H1 (cell line): Measurements from ENCODE around the gene GLS. TPM values are rescaled to one million over a fixed set of nuclear protein-coding genes. Genes with fewer than 3 reads are reported as not detected.

Experiments used
- CTCF ChIA-PET: fragments of 300-600 bp; sonication (Branson Sonifier 250); formaldehyde crosslinking; loops from one replicate; lab custom pipeline; 2021; ENCODE audit not compliant: partially characterized antibody; lab: Charles Lee
- POLR2A ChIA-PET: fragments of 300-600 bp; sonication (Branson Sonifier 250); formaldehyde crosslinking; loops from one replicate; lab custom pipeline; 2021; ENCODE audit warnings: inconsistent platforms; ENCODE audit not compliant: partially characterized antibody; lab: Charles Lee
- DNase-seq, 2 experiments: peaks; one replicate each; pipeline versions ENCODE4 v3.0.0 to v3.0.0-alpha.2; 2010 to 2022; ENCODE audit warnings: low spot score in 2 of 2, low read depth in 1 of 2, mixed read lengths in 1 of 2
- FAIRE-seq: peaks from 2 replicates; lab custom pipeline; 2011; peaks lifted over from hg19 to GRCh38; lab: Jason Lieb, UNC
- H2AFZ ChIP-seq: 2 replicates; pipeline ENCODE4 v1.8.1; 2012; ENCODE audit warnings: low read length, inconsistent platforms
- H2AK5ac ChIP-seq: 2 replicates; pipeline ENCODE4 v1.6.1; 2013; ENCODE audit warnings: low read depth, low read length
- H2BK120ac ChIP-seq: replicated peaks from 2 replicates; pipeline ENCODE3; 2013; ENCODE audit warnings: low read depth, low read length, inconsistent platforms
- H2BK12ac ChIP-seq: 2 replicates; pipeline ENCODE4 v1.6.1; 2013; ENCODE audit warnings: low read depth, low read length
- H2BK15ac ChIP-seq: 2 replicates; pipeline ENCODE4 v1.6.1; 2013; ENCODE audit warnings: low read length
- H2BK20ac ChIP-seq: 2 replicates; pipeline ENCODE4 v1.6.1; 2013; ENCODE audit warnings: low read length
- H2BK5ac ChIP-seq: 2 replicates; pipeline ENCODE4 v1.6.1; 2013; ENCODE audit warnings: low read depth, low read length
- H3K14ac ChIP-seq: 2 replicates; pipeline ENCODE4 v1.6.1; 2013; ENCODE audit warnings: inconsistent platforms; ENCODE audit not compliant: insufficient read length
- H3K18ac ChIP-seq: 2 replicates; pipeline ENCODE4 v1.6.1; 2013; ENCODE audit warnings: low read length; ENCODE audit errors: extremely low read depth
- H3K23ac ChIP-seq: 2 replicates; pipeline ENCODE4 v1.6.1; 2013; ENCODE audit warnings: inconsistent platforms; ENCODE audit not compliant: insufficient read length
- H3K23me2 ChIP-seq: 2 replicates; pipeline ENCODE4 v1.6.1; 2013; ENCODE audit warnings: low read depth, low read length
- H3K27ac ChIP-seq: 2 replicates; pipeline ENCODE4 v1.6.1; 2011; ENCODE audit warnings: low read depth, low read length, inconsistent platforms
- H3K27me3 ChIP-seq, 4 experiments: replicated peaks in 1 of 4; 1 replicate in 1 of 4; 2 replicates in 3 of 4; pipeline versions ENCODE4 v1.6.1 to v1.8.1; 2011 to 2013; ENCODE audit warnings: low read length in 3 of 4, mild to moderate bottlenecking in 3 of 4, inconsistent platforms in 2 of 4, mixed read lengths in 2 of 4, moderate library complexity in 1 of 4; ENCODE audit not compliant: control insufficient read depth in 3 of 4, insufficient read depth in 3 of 4; ENCODE audit errors: extremely low read depth in 1 of 4
- H3K36me3 ChIP-seq, 4 experiments: 2 replicates each; pipeline versions ENCODE4 v1.6.1 to v1.8.1; 2011 to 2013; ENCODE audit warnings: mild to moderate bottlenecking in 4 of 4, low read length in 3 of 4, moderate library complexity in 2 of 4, control low read depth in 1 of 4, inconsistent platforms in 1 of 4; ENCODE audit not compliant: insufficient read depth in 4 of 4, control insufficient read depth in 2 of 4
- H3K4ac ChIP-seq: replicated peaks from 2 replicates; pipeline ENCODE3; 2013; ENCODE audit warnings: low read length, low read depth, mixed read lengths, inconsistent platforms; ENCODE audit not compliant: insufficient read length
- H3K4me1 ChIP-seq, 4 experiments: replicated peaks in 1 of 4; 1 replicate in 1 of 4; 2 replicates in 3 of 4; pipeline versions ENCODE4 v1.6.1 to v1.8.1; 2011 to 2013; ENCODE audit warnings: low read length in 3 of 4, inconsistent platforms in 2 of 4, mixed read lengths in 1 of 4; ENCODE audit not compliant: insufficient read depth in 4 of 4, control insufficient read depth in 3 of 4
- H3K4me2 ChIP-seq, 2 experiments: 2 replicates each; pipeline versions ENCODE4 v1.6.1 to v1.8.1; 2011 to 2013; ENCODE audit warnings: low read depth in 2 of 2, low read length in 2 of 2, control low read depth in 1 of 2, inconsistent platforms in 1 of 2, mild to moderate bottlenecking in 1 of 2; ENCODE audit not compliant: insufficient read depth in 1 of 2
- H3K4me3 ChIP-seq, 4 experiments: fragments of 200-600, 300-600 bp in 1 of 4; sonication (generic), shearing (Covaris generic), sonication (Bioruptor Twin) in 1 of 4; 2 replicates each; pipeline versions ENCODE4 v1.5.1 to v1.8.1; 2011 to 2016; ENCODE audit warnings: low read length in 4 of 4, low read depth in 3 of 4, control low read depth in 2 of 4, inconsistent platforms in 2 of 4, mild to moderate bottlenecking in 2 of 4, mixed read lengths in 1 of 4, moderate library complexity in 1 of 4; ENCODE audit not compliant: insufficient read depth in 2 of 4; ENCODE audit errors: extremely low read depth in 1 of 4
- H3K56ac ChIP-seq: replicated peaks from 2 replicates; pipeline ENCODE3; 2013; ENCODE audit warnings: low read depth, mild to moderate bottlenecking, mixed read lengths, low read length, inconsistent platforms; ENCODE audit not compliant: insufficient read length
- H3K79me1 ChIP-seq: 2 replicates; pipeline ENCODE4 v1.6.1; 2013; ENCODE audit warnings: low read depth, low read length, control low read depth
- H3K79me2 ChIP-seq, 2 experiments: 2 replicates each; pipeline versions ENCODE4 v1.6.1 to v1.8.1; 2012 to 2013; ENCODE audit warnings: low read length in 2 of 2, mild to moderate bottlenecking in 2 of 2, inconsistent platforms in 1 of 2; ENCODE audit not compliant: insufficient read depth in 2 of 2, control insufficient read depth in 1 of 2
- H3K9ac ChIP-seq, 4 experiments: replicated peaks in 1 of 4; 1 replicate in 1 of 4; 2 replicates in 3 of 4; pipeline versions ENCODE4 v1.6.1 to v1.8.1; 2011 to 2013; ENCODE audit warnings: low read depth in 3 of 4, low read length in 3 of 4, control low read depth in 2 of 4, mild to moderate bottlenecking in 2 of 4, moderate library complexity in 2 of 4, inconsistent platforms in 1 of 4; ENCODE audit errors: extremely low read depth in 1 of 4
- H3K9me3 ChIP-seq, 2 experiments: 2 replicates each; pipeline versions ENCODE4 v1.6.1 to v1.8.1; 2012 to 2013; ENCODE audit warnings: mild to moderate bottlenecking in 2 of 2, moderate library complexity in 2 of 2, control low read depth in 1 of 2, inconsistent platforms in 1 of 2, low read depth in 1 of 2, low read length in 1 of 2, mixed read lengths in 1 of 2; ENCODE audit not compliant: insufficient read depth in 2 of 2
- H4K20me1 ChIP-seq, 2 experiments: replicated peaks in 1 of 2; 2 replicates each; pipeline versions ENCODE3 to v1.8.1; 2011 to 2013; ENCODE audit warnings: inconsistent platforms in 2 of 2, low read length in 2 of 2, mild to moderate bottlenecking in 1 of 2; ENCODE audit not compliant: insufficient read depth in 2 of 2, control insufficient read depth in 1 of 2
- H4K5ac ChIP-seq: 2 replicates; pipeline ENCODE4 v1.6.1; 2013; ENCODE audit warnings: low read length, low read depth, mixed read lengths, inconsistent platforms; ENCODE audit not compliant: insufficient read length
- H4K8ac ChIP-seq: 2 replicates; pipeline ENCODE4 v1.8.0; 2013; ENCODE audit warnings: mild to moderate bottlenecking, moderate library complexity, low read length, inconsistent platforms; ENCODE audit not compliant: insufficient read depth; ENCODE audit errors: extremely low read depth
- H4K91ac ChIP-seq: replicated peaks from 2 replicates; pipeline ENCODE3; 2013; ENCODE audit warnings: low read length, mixed read lengths, inconsistent platforms; ENCODE audit not compliant: insufficient read length
- CEBPB ChIP-seq: IDR thresholded peaks from 2 replicates; pipeline ENCODE4 v1.6.1; 2012; ENCODE audit warnings: low read depth, low read length
- TAF1 ChIP-seq: IDR thresholded peaks from 2 replicates; pipeline ENCODE4 v1.6.1; 2011; ENCODE audit warnings: mild to moderate bottlenecking, low read depth, low read length
- polyA plus RNA-seq, 7 experiments: library from polyadenylated mRNA; depleted of rRNA in 3 of 7; stranded (reverse) in 5 of 7; unstranded in 2 of 7; fragments of >200 nt in 5 of 7; fragments of 200-250 nt in 2 of 7; gene quantifications; 1 replicate in 5 of 7; 2 replicates in 1 of 7; 4 replicates in 1 of 7; pipeline versions ENCODE4 v1.2.1 to v1.2.3, GENCODE V29; 2011 to 2013; ENCODE audit warnings: missing spikeins in 2 of 7, mixed read lengths in 2 of 7
- total RNA-seq: library from RNA; stranded (reverse); fragmentation: NEBNext Ultra II Directional; extraction: Animal tissue kit (Norgen Biotek cat#: 25700); gene quantifications from 2 replicates; pipeline ENCODE4 v1.2.1, GENCODE V29; 2021

Gene GLS
- total and polyA plus RNA-seq, 2 of the 8 experiments (the other 6 are each of a cell fraction or from before 2014, with no cell fraction given) = 15.7 to 89.8 TPM

- Histone ChIP-seq H3K4ac (no peak overlapping the region), H3K9me3 (no peaks in the 10 kb centered on the region), H3K36me3 (peaks cover 0 to 8% (median 2%) of the 10 kb centered on the region in 4 experiments; a peak in 2 of 8 replicates), H2BK5ac (no peak overlapping the region), H2BK120ac (no peak overlapping the region), H4K20me1 (no peaks in the 10 kb centered on the region), H2AFZ (no peak overlapping the region), H2BK15ac (no peak overlapping the region), H3K9ac (no peak overlapping the region), H3K18ac (no peak overlapping the region), H3K4me2 (no peak overlapping the region), H2BK20ac (no peak overlapping the region), H2BK12ac (no peak overlapping the region), H2AK5ac (no peak overlapping the region), H3K56ac (no peak overlapping the region), H3K27ac (no peak overlapping the region), H3K4me1 (peaks cover 0 to 2% (median under 1%) of the 10 kb centered on the region in 4 experiments; a peak in 3 of 7 replicates), H3K79me1 (no peaks in the 10 kb centered on the region), H3K23me2 (no peaks in the 10 kb centered on the region), H3K4me3 (no peak overlapping the region), H3K27me3 (no peaks in the 10 kb centered on the region), H3K79me2 (no peaks in the 10 kb centered on the region), H3K14ac (no peak overlapping the region), H4K5ac (no peak overlapping the region), H3K23ac (no peak overlapping the region), H4K91ac (no peak overlapping the region), H4K8ac (no peak overlapping the region)
- no peak for FAIRE-seq
- no peak for DNase-seq
- CTCF ChIA-PET = no interaction called here
- TF ChIP-seq TAF1 (no peak), CEBPB (peak; percentile 55; the same call in 1 of the 2 replicates)
- POLR2A ChIA-PET = no interaction called here
Observed at GRCh38 chr2:190935054-190935453, 54.4 kb downstream of the GLS start.
